Right renal cortex interstitium (tissue), 3 donors: ENCODE measurements around the gene SFMBT2. TPM values are rescaled to one million over a fixed set of nuclear protein-coding genes. Genes with fewer than 3 reads are reported as not detected.

Experiments
- DNase-seq, 3 donors: peaks; one replicate each; pipeline ENCODE4 v3.0.0-alpha.2; 2013; ENCODE audit warnings: low read depth in 3 of 3, low spot score in 2 of 3
- polyA plus RNA-seq, 3 donors: library from polyadenylated mRNA; unstranded; fragments of 120-200 nt; gene quantifications; one replicate each; pipeline ENCODE4 v1.2.1, GENCODE V29; 2013; ENCODE audit not compliant: insufficient read length in 3 of 3

The SFMBT2 gene
- polyA plus RNA-seq, 3 donors: 5.9 to 6.6 (median 6.4) TPM

DNA sequence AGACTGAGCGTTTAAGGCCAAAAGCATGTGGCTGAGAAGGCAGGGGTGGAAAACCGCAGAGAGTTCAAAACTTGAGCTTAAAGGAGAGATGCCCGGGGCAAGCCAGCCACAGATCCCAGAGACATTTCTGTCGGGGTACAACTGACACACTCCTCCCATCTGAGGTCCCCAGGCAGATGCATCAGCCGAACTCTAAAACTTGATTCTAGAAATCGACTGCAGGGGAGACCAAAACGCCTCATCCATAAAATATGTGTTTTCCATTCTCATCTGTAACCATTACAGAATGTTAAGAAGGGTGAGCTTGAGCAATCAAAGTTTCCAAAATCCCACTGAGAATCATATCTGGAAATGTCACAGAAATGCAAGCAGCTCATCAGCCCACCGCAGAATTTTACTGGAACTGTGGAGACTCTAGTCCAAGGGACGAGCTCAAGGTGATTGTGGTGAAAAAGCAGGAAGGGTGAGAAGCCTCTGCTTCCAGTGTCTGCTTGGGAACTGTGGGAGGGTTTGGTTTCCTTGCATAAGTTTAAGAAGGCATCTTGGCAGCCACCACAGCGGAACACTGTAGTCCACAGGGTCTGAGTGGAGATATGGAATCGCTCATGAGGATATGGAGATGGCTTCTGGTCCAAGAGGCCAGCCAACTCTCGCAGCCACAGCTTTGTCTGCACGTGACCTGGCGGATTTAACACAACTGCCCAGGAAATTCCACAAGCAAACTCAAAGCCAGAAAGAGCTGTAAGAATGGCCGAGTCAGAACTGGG, 249.2 kb downstream of the SFMBT2 start:
- no peak for DNase-seq

- no peak for DNase-seq
Measured at GRCh38 chr10:7159928-7160327, 250.9 kb downstream of the SFMBT2 start.

GRCh38 chr10:7159517-7159916, 251.3 kb downstream of the SFMBT2 start:
- no peak for DNase-seq

DNA sequence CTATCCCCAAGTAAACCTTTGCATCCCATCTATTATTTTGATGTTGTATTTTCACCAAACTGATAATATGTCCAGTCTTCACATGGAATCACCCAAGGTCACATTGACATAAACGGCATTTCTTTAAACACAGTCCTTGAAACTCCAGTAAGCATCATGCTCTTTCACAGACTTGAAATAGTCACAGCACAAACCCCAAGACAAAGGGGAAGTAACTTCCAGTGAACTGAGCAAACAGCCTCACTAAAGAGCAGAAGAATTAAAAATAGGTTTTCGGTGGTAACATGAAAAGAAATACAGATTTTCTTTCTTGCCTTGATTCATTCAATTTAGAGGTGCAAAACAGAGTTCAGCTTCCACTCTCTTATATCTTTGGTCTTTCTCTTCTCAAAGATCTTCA, 253.7 kb downstream of the SFMBT2 start:
- no peak for DNase-seq

GRCh38 chr10:7153750-7154149, 257.1 kb downstream of the SFMBT2 start:
- no peak for DNase-seq

- no peak for DNase-seq
Measured at GRCh38 chr10:7152982-7153381, 257.9 kb downstream of the SFMBT2 start.

DNA sequence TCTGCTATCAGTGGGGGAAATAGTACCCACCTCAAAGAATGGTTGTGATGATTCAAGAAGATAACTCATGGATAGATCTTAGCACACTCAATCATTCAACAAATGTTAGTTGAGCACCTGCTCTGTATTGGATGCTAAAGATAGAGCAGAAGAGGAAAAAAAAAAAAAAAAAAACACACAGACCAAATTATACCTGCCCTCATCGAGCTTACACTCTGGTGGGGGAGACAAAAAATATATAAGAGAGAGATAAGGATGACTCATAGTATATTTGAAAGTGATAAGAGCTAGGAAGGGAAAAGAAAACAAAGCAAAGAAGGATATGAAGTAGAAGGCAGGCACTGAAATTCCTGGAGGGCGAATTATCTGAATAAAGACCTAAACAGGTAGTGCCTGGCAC, 258.5 kb downstream of the SFMBT2 start:
- DNase-seq: no peak

- no peak for DNase-seq
Measured at GRCh38 chr10:7151538-7151937, 259.3 kb downstream of the SFMBT2 start.

GRCh38 chr10:7150349-7150748, 260.5 kb downstream of the SFMBT2 start:
- DNase-seq: no peak

- DNase-seq: no peak
Measured at GRCh38 chr10:7146189-7146588, 264.6 kb downstream of the SFMBT2 start.

- no peak for DNase-seq
Measured at GRCh38 chr10:7136016-7136415, 274.8 kb downstream of the SFMBT2 start.

- DNase-seq: no peak
Measured at GRCh38 chr10:7135188-7135587, 275.6 kb downstream of the SFMBT2 start.

DNA sequence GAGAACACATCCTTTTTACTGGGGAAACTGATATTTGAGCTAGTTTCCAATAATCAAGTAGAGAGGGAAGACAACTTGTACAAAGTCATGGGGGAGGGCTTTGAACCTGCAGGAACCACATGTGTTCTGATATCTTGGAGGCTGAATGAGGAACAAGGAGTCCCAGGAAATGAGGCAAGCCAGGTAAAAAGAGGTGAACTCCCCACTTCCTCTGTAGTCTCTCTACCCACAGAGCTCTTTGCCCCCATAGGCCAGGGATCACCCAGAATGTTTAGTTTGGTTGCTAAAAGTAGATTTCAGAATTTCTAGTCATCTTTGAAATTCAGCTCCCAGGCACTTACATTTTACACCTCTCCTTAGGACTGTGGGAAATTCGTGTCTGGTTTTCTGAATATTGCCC, 276.4 kb downstream of the SFMBT2 start:
- DNase-seq: no peak

- no peak for DNase-seq
Measured at GRCh38 chr10:7133958-7134357, 276.9 kb downstream of the SFMBT2 start.

DNA sequence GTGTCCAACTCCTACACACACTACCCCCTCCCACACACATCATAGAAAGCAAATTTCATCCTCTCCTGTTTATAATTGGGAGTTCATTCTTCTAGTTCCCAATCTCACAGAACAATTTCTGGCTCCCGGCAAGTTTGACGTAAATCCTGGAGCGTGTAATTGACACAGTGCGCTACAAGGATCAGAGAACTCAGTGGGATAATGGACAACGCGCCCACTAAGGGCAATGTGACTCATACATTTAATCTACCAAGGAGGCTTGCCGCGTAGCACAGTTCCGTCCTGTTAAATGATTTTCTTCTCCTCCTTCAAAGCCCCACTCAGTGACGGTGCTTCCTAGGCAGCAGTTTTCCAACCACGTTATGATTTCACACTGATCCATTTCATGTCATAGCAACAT, 277.6 kb downstream of the SFMBT2 start:
- DNase-seq: no peak

GRCh38 chr10:7130191-7130911, 280.5 kb downstream of the SFMBT2 start:
- no peak for DNase-seq

- no peak for DNase-seq
Measured at GRCh38 chr10:7123774-7124173, 287.1 kb downstream of the SFMBT2 start.

- DNase-seq: no peak
Measured at GRCh38 chr10:7122561-7122960, 288.3 kb downstream of the SFMBT2 start.

DNA sequence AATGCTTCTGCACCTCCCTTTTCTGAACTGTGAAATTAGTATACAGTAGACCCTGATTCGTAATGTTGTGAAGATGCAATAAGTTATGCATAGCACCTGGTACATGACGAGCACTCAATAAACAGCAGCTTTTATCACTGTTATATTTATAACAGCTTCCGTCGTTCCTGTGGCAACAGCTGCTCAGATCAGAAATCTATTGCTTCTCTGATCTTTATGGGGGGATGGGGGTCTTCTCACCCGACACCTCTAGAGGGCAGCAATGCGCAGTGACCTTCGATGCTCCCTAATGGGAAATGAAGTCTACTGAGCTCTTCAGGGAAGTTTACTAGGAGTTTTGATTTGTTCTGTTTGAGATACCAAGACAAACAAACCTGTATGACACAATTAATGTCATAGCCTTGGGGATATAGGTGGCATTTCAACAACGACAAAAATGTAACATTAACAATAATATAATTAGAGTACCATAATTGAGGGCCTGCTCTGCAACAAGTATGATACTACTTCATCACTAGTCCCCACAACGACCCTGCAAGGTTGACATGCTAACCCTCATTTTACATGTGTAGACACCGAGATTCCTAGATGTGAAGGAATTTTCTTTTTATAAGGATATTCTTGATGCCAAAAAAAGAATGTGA, 289.6 kb downstream of the SFMBT2 start:
- peak in 2 of 3 donors; percentile 19 to 49 for DNase-seq

GRCh38 chr10:7119325-7120015, 291.4 kb downstream of the SFMBT2 start:
- no peak for DNase-seq
